Bone marrow (tissue), 2 donors: Measurements from ENCODE around the gene SORCS1.
"Not testable (repeated sequence)": the region's sequence is repeated elsewhere in the genome, so short reads cannot be mapped to it uniquely, and the experiment has no call there.

Experiments used
- DNase-seq, 2 donors: peaks; one replicate each; lab custom pipeline; 2025; lab: John Stamatoyannopoulos, UW

The SORCS1 gene

GRCh38 chr10:107051769-107052168, 112.7 kb downstream of the SORCS1 start:
- DNase-seq, result no peak

GRCh38 chr10:107043461-107043860, 121.0 kb downstream of the SORCS1 start:
- no peak for DNase-seq

DNA sequence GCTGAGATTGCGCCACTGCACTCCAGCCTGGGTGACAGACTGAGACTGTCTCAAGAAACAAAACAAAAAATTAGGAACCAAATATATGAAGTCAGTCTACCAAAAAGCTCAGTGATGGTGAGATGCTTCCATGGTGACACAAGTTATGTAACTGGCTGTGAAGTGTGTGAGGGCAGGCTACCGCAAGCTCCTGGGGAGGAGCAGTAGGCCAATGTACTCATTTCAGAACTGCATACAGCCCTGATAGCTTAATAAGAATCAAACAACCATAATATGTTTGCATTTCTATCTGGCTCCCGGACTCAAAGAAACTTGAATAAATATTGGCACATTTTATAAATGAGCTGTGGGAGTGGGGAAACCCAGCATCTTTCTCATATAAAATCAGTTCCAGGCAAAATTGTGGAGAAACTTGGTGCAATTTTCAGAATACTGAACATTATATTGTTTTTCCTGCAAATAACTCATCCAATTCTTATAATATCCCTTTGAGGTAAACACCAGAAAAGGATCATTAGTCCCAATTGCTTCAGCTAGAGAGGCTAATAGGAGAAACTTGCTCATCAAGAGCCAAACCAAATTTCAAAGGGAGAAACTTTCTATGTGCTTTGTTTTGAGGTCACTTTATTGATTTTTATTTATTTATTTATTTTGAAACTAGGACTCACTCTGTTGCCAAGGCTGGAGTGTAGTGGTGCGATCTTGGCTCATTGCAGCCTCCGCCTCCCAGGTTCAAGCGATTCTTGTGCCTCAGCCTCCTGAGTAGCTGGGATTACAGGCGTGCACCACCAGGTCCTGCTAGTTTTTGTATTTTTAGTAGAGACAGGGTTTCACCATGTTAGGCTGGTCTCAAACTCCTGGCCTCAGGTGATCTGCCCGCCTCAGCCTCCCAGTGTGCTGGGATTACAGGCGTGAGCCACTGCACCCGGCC, 127.0 kb downstream of the SORCS1 start:
- no peak for DNase-seq

DNA sequence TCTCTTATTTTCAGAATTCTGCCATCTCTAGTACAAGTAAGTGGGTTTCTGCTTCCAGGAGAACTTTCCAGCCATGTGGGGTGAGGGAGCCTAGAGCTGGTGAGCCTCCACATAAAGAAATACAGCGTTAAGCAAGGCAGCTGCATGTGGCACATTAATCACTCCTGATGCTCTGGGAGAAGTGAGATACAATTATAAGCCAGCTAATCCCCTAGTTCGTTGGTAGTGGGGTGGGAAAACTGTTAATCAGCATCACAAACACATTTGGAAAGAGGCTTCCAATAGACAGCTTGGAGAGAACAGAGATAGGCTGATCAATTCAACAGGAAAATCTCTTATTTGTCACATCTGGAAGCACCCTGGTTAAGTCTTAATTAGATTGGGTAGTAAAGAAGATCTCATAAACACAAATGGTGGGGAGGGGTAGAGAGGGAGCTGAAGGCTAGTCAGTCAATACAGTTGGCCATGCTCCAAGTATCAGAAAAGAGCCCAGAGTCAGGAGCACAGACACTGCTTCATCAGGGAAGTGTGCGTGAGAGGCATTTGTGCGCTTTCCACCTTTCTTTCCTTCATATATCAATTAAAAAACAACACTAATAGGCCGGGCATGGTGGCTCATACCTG, 130.6 kb downstream of the SORCS1 start:
- DNase-seq, result no peak

DNA sequence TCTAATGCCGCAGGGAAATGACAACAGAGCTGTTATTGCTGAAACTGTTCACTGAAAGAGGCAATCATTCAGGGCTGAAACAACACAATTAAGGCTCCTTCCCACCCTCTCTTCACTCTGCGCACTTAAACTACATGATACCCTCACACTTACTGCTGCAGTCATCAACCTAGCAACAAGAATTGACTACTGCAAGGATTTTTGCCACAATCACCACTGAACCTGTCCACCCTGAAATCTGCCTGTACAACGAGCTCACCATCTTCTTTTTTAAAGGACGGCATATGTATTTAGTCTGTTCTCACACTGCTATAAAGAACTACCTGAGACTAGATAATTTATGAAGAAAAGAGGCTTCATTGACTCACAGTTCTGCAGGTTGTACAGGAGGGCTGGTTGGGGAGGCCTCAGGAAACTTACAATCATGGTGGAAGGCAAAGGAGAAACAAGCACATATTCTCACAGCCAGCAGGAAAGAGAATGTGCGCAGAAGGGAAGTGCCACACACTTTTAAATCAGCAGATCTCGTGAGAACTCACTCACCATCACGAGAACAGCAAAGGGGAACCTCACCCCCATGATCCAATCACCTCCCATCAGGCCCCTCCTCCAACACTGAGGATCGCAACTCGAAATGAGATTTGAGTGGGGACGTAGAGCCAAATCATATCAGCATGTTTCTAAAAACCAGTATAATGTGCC, 131.7 kb downstream of the SORCS1 start:
- no peak for DNase-seq

- DNase-seq, result no peak
Observed at GRCh38 chr10:107031931-107032699, 132.4 kb downstream of the SORCS1 start.

- DNase-seq, result peak in 1 of 2 donors; percentile 14
Observed at GRCh38 chr10:107028236-107028635, 136.3 kb downstream of the SORCS1 start.

DNA sequence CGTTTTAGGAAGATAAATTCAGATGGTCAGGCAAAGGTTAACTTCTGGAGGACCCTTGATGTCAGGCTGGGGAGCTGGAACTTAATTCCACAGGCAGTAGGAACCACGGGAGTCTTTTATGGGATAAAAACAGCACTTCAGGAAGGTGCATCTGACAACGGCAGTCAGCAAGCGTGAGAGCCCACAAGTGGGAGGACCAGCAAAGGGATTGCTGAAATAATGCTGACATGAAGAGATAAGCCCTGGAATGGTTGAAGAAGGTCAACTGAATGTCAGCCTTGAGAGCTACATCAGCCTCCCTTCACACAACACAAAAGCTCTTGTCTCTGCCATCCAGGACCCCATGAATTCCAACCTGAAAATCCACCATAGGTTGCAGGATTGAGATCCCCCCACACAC, 138.8 kb downstream of the SORCS1 start:
- no peak for DNase-seq

DNA sequence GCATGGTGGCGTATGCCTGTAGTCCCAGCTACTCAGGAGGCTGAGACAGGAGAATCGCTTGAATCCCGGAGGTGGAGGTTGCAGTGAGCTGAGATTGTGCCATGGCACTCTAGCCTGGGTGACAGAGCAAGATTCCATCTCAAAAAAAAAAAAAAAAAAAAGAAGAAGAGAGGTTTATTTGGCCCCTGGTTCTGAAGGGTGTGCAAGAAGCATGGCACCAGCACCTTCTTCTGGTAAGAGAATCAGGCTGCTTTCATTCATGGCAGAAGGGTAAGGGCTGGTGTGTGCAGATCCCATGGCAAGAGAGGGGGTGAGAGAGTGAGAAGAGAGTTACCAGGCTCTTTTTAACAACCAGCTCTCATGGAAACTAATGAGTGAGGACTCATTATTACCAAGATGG, 140.5 kb downstream of the SORCS1 start:
- not testable (repeated sequence) for DNase-seq

DNA sequence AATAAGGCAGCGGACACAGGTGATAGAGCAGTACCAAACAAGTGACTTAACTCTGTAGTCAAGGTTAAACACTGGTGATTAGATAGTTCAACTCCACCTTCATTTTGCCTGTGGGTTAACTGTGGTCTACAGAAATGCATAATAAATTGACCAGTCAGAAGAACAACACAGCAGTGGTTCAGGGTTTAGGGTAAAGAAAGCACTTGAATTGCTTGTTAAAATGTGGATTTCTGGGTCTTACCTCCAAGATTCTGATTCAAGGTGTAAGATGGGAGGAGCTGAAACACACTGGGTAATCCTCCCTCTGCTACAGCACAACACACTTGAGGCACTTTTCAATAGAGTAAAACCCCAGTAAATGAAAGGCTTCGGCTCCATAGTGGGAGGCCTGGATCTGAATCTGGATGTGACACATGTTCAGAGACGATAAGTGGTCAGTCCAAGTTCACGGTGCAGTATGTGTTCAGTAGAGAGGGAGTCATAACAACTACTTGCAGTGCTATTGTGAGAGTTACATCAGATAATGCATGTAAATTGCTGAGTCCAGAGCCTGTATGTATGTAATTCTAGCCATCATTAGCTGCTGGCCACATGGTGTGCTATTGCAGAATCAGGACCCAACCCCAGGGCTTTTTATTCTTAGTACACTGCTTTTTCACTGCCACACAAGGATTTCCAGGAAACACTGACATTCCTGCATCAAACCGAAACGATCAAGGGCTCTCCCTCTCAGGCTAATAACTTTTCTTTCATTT, 141.7 kb downstream of the SORCS1 start:
- DNase-seq, result no peak

DNA sequence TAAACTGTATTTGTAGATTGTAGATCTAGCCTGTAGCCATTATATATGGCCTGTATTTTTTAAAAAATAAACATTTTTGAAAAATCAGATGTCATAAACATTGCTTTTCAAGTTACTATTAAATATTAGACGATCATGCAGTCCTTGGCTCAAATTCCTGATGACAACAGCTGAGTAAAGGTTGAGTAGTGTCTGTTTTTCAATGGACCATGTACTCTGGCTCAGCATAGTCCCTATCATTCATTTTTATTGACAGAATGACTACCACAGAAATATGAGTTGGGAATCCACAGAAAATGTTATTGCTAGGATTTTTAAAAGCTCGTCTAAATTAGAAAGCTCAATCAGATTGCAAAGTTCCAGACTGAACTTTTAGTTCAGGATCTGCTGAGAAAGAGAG, 145.4 kb downstream of the SORCS1 start:
- no peak for DNase-seq

GRCh38 chr10:107013258-107014006, 151.1 kb downstream of the SORCS1 start:
- DNase-seq, result no peak

- DNase-seq, result no peak
Observed at GRCh38 chr10:107011992-107012391, 152.5 kb downstream of the SORCS1 start.

- DNase-seq, result no peak
Observed at GRCh38 chr10:107011105-107011504, 153.4 kb downstream of the SORCS1 start.

- no peak for DNase-seq
Observed at GRCh38 chr10:107010531-107010930, 154.0 kb downstream of the SORCS1 start.

GRCh38 chr10:107004362-107004761, 160.1 kb downstream of the SORCS1 start:
- no peak for DNase-seq

DNA sequence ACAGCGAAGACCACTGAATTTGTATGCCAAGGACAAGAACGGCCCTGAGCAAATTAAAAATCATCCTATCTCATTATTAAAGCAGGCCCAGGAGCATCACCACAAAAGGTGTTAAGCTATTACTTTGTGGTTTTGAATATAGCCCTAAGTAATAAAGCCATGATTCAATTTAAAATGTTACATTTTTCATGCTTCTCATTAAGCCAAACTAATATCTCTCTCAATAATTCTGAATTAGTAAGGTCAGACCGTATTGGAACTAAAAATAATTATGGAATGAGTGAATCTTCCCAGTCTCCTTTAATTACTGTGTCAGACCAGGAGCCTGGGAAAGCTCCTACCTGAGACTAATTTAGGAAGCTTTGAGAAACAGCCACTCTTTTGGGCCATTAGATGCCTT, 162.4 kb downstream of the SORCS1 start:
- no peak for DNase-seq

- DNase-seq, result no peak
Observed at GRCh38 chr10:106999118-106999707, 165.3 kb downstream of the SORCS1 start.

DNA sequence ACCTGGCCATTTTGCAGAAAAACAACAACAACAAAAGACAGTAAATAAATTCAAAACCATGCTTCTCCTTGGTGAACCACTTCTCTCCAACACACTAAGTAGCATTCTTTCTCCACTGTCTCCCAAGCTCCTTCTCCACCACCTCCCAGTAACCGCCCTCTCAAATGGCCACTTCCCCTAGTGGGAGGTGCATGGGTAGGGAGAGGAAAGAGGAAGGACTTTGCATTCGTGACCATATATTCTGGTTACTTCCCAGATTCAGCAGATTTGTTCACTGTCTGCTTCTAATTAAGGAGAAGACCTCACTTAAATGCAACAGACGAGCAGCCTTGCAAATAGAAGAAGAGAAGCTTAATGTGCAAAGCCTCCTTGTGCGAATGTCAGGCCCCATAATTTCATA, 166.8 kb downstream of the SORCS1 start:
- DNase-seq, result no peak

GRCh38 chr10:106996510-106996909, 168.0 kb downstream of the SORCS1 start:
- no peak for DNase-seq
